Measurements from ENCODE around the gene MRPL11. TPM values are rescaled to one million over a fixed set of nuclear protein-coding genes. Genes with fewer than 3 reads are reported as not detected.

The MRPL11 gene
- total and polyA plus RNA-seq, 2 donors (not counting 3 experiments of a cell fraction or from before 2014, with no cell fraction given), result 54.9 to 69.1 TPM

DNA sequence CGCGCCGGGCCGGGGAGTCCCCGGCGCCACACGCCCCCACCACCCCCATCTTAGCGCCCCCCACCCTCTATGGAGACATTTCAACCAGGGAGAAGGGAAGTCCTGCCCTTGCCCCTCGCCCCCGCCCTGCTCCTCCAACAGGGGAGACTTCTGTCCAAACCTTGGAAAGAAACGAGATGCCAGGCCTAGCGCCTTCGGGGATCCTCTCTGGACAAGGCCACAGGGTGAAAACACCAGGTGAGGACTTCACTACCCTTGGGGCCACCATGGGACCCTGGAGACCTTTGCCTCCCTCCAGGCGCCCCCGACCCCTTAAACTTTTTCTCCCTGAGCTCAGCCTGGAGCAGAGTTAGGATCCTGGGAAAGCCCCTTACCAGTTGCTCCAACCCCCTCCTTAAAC is 29.4 kb downstream of the MRPL11 start:
- H3K4me3 ChIP-seq (replicated peaks in 1 of 3; ENCODE audit: insufficient read depth in 1 of 3, low read depth in 1 of 3, low read length in 3 of 3), result no peak overlapping the region
- H3K9me1 ChIP-seq (replicated peaks; ENCODE audit: control insufficient read depth, extremely low read depth, insufficient read depth, low read length), result no peaks in the 10 kb centered on the region
- no peak for DNase-seq (ENCODE audit: low read depth, low spot score)
- H4K20me1 ChIP-seq (replicated peaks; ENCODE audit: control insufficient read depth, extremely low read depth, insufficient read depth, low read length), result no peaks in the 10 kb centered on the region
- intact Hi-C loops (cut with micrococcal nuclease) (loop anchor here (2.0 kb wide), 1 partner anchor 30 kb away; the partner anchor contains the start of gene MRPL11), dilution Hi-C loops (cut with MboI; ENCODE audit: extremely low pct_ligation_motif_present, low sequenced_read_pairs) (no loop called here)
- no peak for FAIRE-seq
- no peak overlapping the region for H2AFZ ChIP-seq (ENCODE audit: low read depth, low read length)
- no peaks in the 10 kb centered on the region for H3K4me1 ChIP-seq (ENCODE audit: control insufficient read depth, extremely low read depth, insufficient read depth, low read length)
- BruUV-seq (replicated peaks), result no TSS peak
- no peaks in the 10 kb centered on the region for H3K79me2 ChIP-seq (ENCODE audit: control insufficient read depth, insufficient read depth, low read length)
- H3K36me3 ChIP-seq (ENCODE audit: control insufficient read depth in 2 of 2, extremely low read depth in 1 of 2, insufficient read depth in 2 of 2, low read length in 2 of 2), result no peaks in the 10 kb centered on the region
- no peak overlapping the region for H3K4me2 ChIP-seq (ENCODE audit: insufficient read depth, low read length)
- H3K27me3 ChIP-seq (ENCODE audit: control insufficient read depth in 2 of 2, insufficient read depth in 2 of 2, low read length in 2 of 2), result peaks cover 6 to 7% of the 10 kb centered on the region in 2 experiments
- TF ChIP-seq FOS (IDR thresholded peaks at IDR 0.05; ENCODE audit: borderline replicate concordance, insufficient read depth, low read length) (no peak), JUN (IDR thresholded peaks at IDR 0.05; ENCODE audit: borderline replicate concordance, insufficient read depth, insufficient read length, low read depth) (no peak), POLR2A (IDR thresholded peaks at IDR 0.05; ENCODE audit: low read depth, low read length) (no peak), POLR2AphosphoS5 (IDR thresholded peaks at IDR 0.05; ENCODE audit: insufficient read depth, low read depth, low read length) (no peak), GATA2 (IDR thresholded peaks at IDR 0.05; ENCODE audit: insufficient read depth, insufficient read length, low read depth, low read length) (no peak)
- TF ChIP-seq, protein P1, sequence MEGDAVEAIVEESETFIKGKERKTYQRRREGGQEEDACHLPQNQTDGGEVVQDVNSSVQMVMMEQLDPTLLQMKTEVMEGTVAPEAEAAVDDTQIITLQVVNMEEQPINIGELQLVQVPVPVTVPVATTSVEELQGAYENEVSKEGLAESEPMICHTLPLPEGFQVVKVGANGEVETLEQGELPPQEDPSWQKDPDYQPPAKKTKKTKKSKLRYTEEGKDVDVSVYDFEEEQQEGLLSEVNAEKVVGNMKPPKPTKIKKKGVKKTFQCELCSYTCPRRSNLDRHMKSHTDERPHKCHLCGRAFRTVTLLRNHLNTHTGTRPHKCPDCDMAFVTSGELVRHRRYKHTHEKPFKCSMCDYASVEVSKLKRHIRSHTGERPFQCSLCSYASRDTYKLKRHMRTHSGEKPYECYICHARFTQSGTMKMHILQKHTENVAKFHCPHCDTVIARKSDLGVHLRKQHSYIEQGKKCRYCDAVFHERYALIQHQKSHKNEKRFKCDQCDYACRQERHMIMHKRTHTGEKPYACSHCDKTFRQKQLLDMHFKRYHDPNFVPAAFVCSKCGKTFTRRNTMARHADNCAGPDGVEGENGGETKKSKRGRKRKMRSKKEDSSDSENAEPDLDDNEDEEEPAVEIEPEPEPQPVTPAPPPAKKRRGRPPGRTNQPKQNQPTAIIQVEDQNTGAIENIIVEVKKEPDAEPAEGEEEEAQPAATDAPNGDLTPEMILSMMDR (IDR thresholded peaks at IDR 0.05; ENCODE audit: extremely low read depth in 1 of 2, insufficient read depth in 1 of 2, low read depth in 1 of 2, low read length in 2 of 2), result no peak
- ChIA-PET CTCF (interaction anchor here (1.0 to 7.1 kb wide), 8 partner anchors 9 to 269 kb away, joined by 4 to 87 read pairs (median 18); partner anchors contain the start of genes MRPL11, NPAS4 and RBM4B), POLR2A (no interaction called here)
- H3K9ac ChIP-seq (replicated peaks; ENCODE audit: extremely low read depth, insufficient read depth, low read length), result no peak overlapping the region
- no peaks in the 10 kb centered on the region for H3K9me3 ChIP-seq (replicated peaks; ENCODE audit: control insufficient read depth, insufficient read depth, low read length)
- no peak overlapping the region for H3K27ac ChIP-seq (ENCODE audit: insufficient read depth, low read depth, low read length)
